HEK293T (cell line): Measurements from ENCODE around the gene TBC1D8.

Source experiments
- FOXA1 ChIP-seq: fragments of 450-650 bp; IDR thresholded peaks from 2 replicates; pipeline ENCODE4 v1.6.1; 2016; ENCODE audit warnings: mild to moderate bottlenecking
- SP1 ChIP-seq: fragments of 450-650 bp; IDR thresholded peaks from 2 replicates; pipeline ENCODE4 v1.6.1; 2017
- ZNF384 ChIP-seq: fragments of 450-650 bp; IDR thresholded peaks from 2 replicates; pipeline ENCODE4 v1.6.1; 2016

DNA sequence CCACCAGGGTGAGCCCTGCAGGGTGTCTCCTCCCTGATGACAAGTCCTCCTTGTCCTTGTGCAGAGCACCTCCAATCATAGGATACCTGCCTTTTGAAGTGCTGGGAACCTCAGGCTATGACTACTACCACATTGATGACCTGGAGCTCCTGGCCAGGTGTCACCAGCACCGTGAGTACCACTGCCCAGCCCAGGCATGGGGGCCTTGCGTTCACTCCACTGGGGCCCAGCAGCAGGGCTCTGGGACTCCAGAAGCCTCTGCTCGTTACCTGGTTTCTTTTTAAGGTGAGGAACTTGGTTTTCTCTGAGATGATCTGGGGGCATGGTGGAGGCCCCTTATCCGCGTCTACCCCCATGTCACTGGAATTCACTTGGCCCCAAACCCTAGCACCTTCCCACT, 185.6 kb downstream of the TBC1D8 start:
- TF ChIP-seq FOXA1 (no peak), SP1 (no peak), ZNF384 (no peak)
